ENCODE measurements around the gene USP34. TPM values are rescaled to one million over a fixed set of nuclear protein-coding genes. Genes with fewer than 3 reads are reported as not detected.

The USP34 gene
- total RNA-seq, 1 experiment from 2014 or later: 91.4 TPM

DNA sequence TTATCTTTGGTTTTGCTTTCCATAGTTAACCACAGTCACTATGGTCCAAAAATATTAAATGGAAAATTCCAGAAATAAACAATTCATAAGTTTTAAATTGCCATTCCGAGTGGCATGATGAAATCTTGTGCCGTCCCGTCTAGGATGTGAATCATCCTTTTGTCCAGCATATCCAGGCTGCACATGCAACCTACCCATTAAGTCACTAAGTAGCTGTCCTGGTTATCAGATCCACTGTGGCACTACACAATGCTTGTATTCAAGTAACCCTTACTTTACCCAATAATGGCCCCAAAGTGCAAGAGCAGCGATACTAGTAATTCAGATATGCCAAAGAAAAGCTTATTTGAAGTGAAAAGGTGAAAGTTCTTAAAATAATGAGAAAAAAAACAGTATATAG lies 10.7 kb downstream of the USP34 start:
- no peak overlapping the region for H3K4me3 ChIP-seq (ENCODE audit: low read depth in 2 of 2, low read length in 2 of 2)
- no peaks in the 10 kb centered on the region for H3K27me3 ChIP-seq (ENCODE audit: control insufficient read depth, insufficient read depth, low read length)
- H3K9me3 ChIP-seq (ENCODE audit: control insufficient read depth, insufficient read depth, low read depth, low read length): no peaks in the 10 kb centered on the region
- ATAC-seq: no peak
- POLR2A ChIA-PET: no interaction called here
- no peak overlapping the region for H3K27ac ChIP-seq (ENCODE audit: low read length)
- DNase-seq (ENCODE audit: low read depth, low spot score): no peak
- CTCF ChIA-PET: no interaction called here
- intact Hi-C loops (cut with micrococcal nuclease; ENCODE audit: unreplicated experiment) (no loop called here), in situ Hi-C loops (cut with HindIII; ENCODE audit: low pct_unique_long_range_greater_than_20kb, low sequenced_read_pairs) (no loop called here)
- H3K36me3 ChIP-seq (ENCODE audit: control insufficient read depth, insufficient read depth, low read length): no peaks in the 10 kb centered on the region
- BruUV-seq (replicated peaks): no TSS peak
- TF ChIP-seq SIN3A (IDR thresholded peaks at IDR 0.05; ENCODE audit: borderline replicate concordance, insufficient read depth, low read depth, low read length): no peak
- TF ChIP-seq, protein P1, sequence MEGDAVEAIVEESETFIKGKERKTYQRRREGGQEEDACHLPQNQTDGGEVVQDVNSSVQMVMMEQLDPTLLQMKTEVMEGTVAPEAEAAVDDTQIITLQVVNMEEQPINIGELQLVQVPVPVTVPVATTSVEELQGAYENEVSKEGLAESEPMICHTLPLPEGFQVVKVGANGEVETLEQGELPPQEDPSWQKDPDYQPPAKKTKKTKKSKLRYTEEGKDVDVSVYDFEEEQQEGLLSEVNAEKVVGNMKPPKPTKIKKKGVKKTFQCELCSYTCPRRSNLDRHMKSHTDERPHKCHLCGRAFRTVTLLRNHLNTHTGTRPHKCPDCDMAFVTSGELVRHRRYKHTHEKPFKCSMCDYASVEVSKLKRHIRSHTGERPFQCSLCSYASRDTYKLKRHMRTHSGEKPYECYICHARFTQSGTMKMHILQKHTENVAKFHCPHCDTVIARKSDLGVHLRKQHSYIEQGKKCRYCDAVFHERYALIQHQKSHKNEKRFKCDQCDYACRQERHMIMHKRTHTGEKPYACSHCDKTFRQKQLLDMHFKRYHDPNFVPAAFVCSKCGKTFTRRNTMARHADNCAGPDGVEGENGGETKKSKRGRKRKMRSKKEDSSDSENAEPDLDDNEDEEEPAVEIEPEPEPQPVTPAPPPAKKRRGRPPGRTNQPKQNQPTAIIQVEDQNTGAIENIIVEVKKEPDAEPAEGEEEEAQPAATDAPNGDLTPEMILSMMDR (IDR thresholded peaks at IDR 0.05): no peak
- TF ChIP-seq, protein P2, sequence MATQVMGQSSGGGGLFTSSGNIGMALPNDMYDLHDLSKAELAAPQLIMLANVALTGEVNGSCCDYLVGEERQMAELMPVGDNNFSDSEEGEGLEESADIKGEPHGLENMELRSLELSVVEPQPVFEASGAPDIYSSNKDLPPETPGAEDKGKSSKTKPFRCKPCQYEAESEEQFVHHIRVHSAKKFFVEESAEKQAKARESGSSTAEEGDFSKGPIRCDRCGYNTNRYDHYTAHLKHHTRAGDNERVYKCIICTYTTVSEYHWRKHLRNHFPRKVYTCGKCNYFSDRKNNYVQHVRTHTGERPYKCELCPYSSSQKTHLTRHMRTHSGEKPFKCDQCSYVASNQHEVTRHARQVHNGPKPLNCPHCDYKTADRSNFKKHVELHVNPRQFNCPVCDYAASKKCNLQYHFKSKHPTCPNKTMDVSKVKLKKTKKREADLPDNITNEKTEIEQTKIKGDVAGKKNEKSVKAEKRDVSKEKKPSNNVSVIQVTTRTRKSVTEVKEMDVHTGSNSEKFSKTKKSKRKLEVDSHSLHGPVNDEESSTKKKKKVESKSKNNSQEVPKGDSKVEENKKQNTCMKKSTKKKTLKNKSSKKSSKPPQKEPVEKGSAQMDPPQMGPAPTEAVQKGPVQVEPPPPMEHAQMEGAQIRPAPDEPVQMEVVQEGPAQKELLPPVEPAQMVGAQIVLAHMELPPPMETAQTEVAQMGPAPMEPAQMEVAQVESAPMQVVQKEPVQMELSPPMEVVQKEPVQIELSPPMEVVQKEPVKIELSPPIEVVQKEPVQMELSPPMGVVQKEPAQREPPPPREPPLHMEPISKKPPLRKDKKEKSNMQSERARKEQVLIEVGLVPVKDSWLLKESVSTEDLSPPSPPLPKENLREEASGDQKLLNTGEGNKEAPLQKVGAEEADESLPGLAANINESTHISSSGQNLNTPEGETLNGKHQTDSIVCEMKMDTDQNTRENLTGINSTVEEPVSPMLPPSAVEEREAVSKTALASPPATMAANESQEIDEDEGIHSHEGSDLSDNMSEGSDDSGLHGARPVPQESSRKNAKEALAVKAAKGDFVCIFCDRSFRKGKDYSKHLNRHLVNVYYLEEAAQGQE (IDR thresholded peaks at IDR 0.05; ENCODE audit: insufficient read depth in 1 of 2, low read depth in 2 of 2, low read length in 1 of 2): no peak
- no peak for TF ChIP-seq TCF7L2 (IDR thresholded peaks at IDR 0.05; ENCODE audit: low read depth, low read length)
- no peak for TF ChIP-seq POLR2AphosphoS5 (IDR thresholded peaks at IDR 0.05; ENCODE audit: low read depth, low read length)
- peaks cover 8% of the 10 kb centered on the region; the same call in 1 of the 2 replicates for H3K4me1 ChIP-seq (ENCODE audit: control insufficient read depth, insufficient read depth, low read length)

DNA sequence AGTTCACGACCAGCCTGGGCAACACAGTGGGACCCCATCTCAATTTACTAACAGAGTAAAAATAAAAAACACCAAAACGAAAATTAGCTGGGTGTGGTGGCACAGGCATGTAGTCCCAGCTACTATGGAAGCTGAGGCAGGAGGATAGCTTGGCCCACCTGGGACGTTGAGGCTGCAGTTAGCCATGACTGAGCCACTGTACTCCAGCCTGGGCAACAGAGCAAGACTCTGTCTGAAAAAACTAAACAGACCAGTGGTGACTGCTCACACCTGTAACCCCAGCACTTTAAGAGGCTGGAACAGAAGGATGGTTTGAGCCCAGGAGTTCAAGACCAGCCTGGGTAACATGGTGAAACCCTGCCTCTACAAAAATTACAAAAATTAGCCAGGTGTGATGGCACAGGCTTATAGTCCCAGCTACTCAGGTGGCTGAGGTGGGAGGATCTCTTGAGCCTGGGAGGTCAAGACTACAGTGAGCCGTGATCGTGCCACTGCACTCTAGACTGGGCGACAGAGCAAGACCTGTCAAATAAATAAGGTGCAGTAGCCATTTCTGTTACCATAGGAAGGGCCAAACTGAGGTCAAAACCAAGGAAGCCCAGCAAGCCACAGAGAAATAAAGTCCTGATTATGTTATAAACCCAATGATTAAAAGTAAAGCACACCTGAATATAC lies 14.0 kb downstream of the USP34 start:
- Histone ChIP-seq H3K9me3 (ENCODE audit: control insufficient read depth, insufficient read depth, low read depth, low read length) (no peaks in the 10 kb centered on the region), H3K27ac (ENCODE audit: low read length) (no peak overlapping the region), H3K36me3 (ENCODE audit: control insufficient read depth, insufficient read depth, low read length) (no peaks in the 10 kb centered on the region), H3K27me3 (ENCODE audit: control insufficient read depth, insufficient read depth, low read length) (no peaks in the 10 kb centered on the region), H3K4me3 (ENCODE audit: low read depth in 2 of 2, low read length in 2 of 2) (no peak overlapping the region), H3K4me1 (ENCODE audit: control insufficient read depth, insufficient read depth, low read length) (peaks cover 4% of the 10 kb centered on the region; the same call in 1 of the 2 replicates)
- DNase-seq (ENCODE audit: low read depth, low spot score): no peak
- ChIA-PET CTCF (no interaction called here), POLR2A (no interaction called here)
- intact Hi-C loops (cut with micrococcal nuclease; ENCODE audit: unreplicated experiment) (no loop called here), in situ Hi-C loops (cut with HindIII; ENCODE audit: low pct_unique_long_range_greater_than_20kb, low sequenced_read_pairs) (no loop called here)
- TF ChIP-seq SIN3A (IDR thresholded peaks at IDR 0.05; ENCODE audit: borderline replicate concordance, insufficient read depth, low read depth, low read length) (no peak), TCF7L2 (IDR thresholded peaks at IDR 0.05; ENCODE audit: low read depth, low read length) (no peak), POLR2AphosphoS5 (IDR thresholded peaks at IDR 0.05; ENCODE audit: low read depth, low read length) (no peak)
- TF ChIP-seq, protein P1 (IDR thresholded peaks at IDR 0.05): no peak
- TF ChIP-seq, protein P2 (IDR thresholded peaks at IDR 0.05; ENCODE audit: insufficient read depth in 1 of 2, low read depth in 2 of 2, low read length in 1 of 2): no peak
- no peak for ATAC-seq
- no TSS peak for BruUV-seq (replicated peaks)
